RWPE2 (cell line): ENCODE data around the gene FUT1.

Experiments used
- ATAC-seq: fragments of 200-7000 bp; cut with Tn5 transposase; 3 replicates; pipeline ENCODE4 v1.9.1; 2021; ENCODE audit warnings: low read depth
- DNase-seq: peaks from one replicate; pipeline ENCODE4 v3.0.0-alpha.2; 2020; ENCODE audit warnings: low spot score
- H3K27ac ChIP-seq: fragments of 450-650 bp; 2 replicates; pipeline ENCODE4 v1.5.1; 2017; ENCODE audit warnings: mild to moderate bottlenecking; ENCODE audit not compliant: poor library complexity, severe bottlenecking
- H3K27me3 ChIP-seq: fragments of 250-450 bp; sonication (Bioruptor Pico); 2 replicates; pipeline ENCODE4 v1.5.1; 2021; ENCODE audit warnings: mild to moderate bottlenecking, moderate library complexity; ENCODE audit not compliant: insufficient read depth, poor library complexity, severe bottlenecking
- H3K36me3 ChIP-seq: fragments of 250-450 bp; sonication (Bioruptor Pico); 2 replicates; pipeline ENCODE4 v1.5.1; 2020; ENCODE audit warnings: low read depth, mild to moderate bottlenecking, moderate library complexity
- H3K4me1 ChIP-seq: fragments of 250-450 bp; sonication (Bioruptor Pico); 2 replicates; pipeline ENCODE4 v1.5.1; 2021; ENCODE audit warnings: mild to moderate bottlenecking, moderate library complexity; ENCODE audit not compliant: insufficient read depth, poor library complexity, severe bottlenecking
- H3K4me3 ChIP-seq: fragments of 250-450 bp; sonication (Bioruptor Pico); 2 replicates; pipeline ENCODE4 v1.5.1; 2021; ENCODE audit warnings: mild to moderate bottlenecking, moderate library complexity; ENCODE audit not compliant: severe bottlenecking
- H3K9me3 ChIP-seq: fragments of 250-450 bp; sonication (Bioruptor Pico); 2 replicates; pipeline ENCODE4 v1.5.1; 2021; ENCODE audit warnings: mild to moderate bottlenecking, moderate library complexity; ENCODE audit not compliant: severe bottlenecking
- TF ChIP-seq, protein P1 (sequence below): fragments of 450-650 bp; IDR thresholded peaks from one replicate; pipeline ENCODE4 v1.5.1; 2017; ENCODE audit warnings: mild to moderate bottlenecking, moderate library complexity; ENCODE audit not compliant: poor library complexity, severe bottlenecking

Gene FUT1

DNA sequence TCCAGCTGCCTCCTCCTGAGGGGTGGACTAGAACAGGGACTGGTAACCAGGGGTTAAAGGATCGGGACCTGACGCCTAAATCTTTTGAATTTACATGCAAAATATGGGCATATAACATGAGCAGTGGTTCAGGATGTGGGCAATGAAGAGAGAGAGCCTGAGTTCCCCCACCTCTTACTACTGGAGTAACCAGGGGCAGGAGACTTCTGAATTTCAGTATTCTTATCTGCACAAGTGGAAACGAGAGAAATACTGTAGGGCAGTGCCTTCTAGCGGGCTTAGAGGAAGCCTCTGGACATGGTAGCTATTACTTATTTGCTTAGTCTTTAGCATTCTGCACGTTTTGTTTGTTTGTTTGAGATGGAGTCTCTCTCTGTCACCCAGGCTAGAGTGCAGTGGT is 32.1 kb upstream of the FUT1 start:
- DNase-seq (no peak), ATAC-seq (no peak)
- H3K27ac ChIP-seq, result no peak overlapping the region
- no peaks in the 10 kb centered on the region for H3K36me3 ChIP-seq
- TF ChIP-seq, protein P1, sequence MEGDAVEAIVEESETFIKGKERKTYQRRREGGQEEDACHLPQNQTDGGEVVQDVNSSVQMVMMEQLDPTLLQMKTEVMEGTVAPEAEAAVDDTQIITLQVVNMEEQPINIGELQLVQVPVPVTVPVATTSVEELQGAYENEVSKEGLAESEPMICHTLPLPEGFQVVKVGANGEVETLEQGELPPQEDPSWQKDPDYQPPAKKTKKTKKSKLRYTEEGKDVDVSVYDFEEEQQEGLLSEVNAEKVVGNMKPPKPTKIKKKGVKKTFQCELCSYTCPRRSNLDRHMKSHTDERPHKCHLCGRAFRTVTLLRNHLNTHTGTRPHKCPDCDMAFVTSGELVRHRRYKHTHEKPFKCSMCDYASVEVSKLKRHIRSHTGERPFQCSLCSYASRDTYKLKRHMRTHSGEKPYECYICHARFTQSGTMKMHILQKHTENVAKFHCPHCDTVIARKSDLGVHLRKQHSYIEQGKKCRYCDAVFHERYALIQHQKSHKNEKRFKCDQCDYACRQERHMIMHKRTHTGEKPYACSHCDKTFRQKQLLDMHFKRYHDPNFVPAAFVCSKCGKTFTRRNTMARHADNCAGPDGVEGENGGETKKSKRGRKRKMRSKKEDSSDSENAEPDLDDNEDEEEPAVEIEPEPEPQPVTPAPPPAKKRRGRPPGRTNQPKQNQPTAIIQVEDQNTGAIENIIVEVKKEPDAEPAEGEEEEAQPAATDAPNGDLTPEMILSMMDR, result no peak
- peaks cover 12% of the 10 kb centered on the region for H3K4me1 ChIP-seq
- H3K9me3 ChIP-seq, result no peaks in the 10 kb centered on the region
- no peaks in the 10 kb centered on the region for H3K27me3 ChIP-seq
- no peak overlapping the region for H3K4me3 ChIP-seq

- H3K27ac ChIP-seq, result no peak overlapping the region
- peak; percentile 20; the same call in 1 of the 3 replicates for ATAC-seq
- TF ChIP-seq, protein P1, result no peak
- no peak for DNase-seq
- no peak overlapping the region for H3K4me3 ChIP-seq
- no peaks in the 10 kb centered on the region for H3K36me3 ChIP-seq
- no peaks in the 10 kb centered on the region for H3K9me3 ChIP-seq
- H3K27me3 ChIP-seq, result no peaks in the 10 kb centered on the region
- peaks cover 5% of the 10 kb centered on the region for H3K4me1 ChIP-seq
These were observed 28.4 kb upstream of the FUT1 start for GRCh38 chr19:48780631-48781391.

DNA sequence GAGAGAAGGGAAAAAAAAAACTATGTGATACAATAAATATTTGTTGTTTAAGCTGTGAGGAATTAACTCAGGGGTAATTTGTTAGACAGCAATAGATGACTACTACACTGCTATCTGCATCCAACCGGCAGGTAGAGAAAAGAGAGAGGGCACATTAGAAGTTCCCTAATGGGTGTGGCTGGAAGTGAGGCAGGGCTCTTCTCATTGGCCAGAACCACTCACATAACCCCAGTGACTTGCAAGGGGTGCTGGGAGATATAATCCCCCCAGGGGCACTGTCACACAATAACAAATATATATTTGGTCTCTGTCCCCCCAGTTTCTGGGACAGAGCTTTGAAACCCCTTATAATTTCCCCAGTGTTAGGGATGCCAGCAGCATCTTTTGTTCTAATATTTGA is 27.2 kb upstream of the FUT1 start:
- ATAC-seq (no peak), DNase-seq (no peak)

DNA sequence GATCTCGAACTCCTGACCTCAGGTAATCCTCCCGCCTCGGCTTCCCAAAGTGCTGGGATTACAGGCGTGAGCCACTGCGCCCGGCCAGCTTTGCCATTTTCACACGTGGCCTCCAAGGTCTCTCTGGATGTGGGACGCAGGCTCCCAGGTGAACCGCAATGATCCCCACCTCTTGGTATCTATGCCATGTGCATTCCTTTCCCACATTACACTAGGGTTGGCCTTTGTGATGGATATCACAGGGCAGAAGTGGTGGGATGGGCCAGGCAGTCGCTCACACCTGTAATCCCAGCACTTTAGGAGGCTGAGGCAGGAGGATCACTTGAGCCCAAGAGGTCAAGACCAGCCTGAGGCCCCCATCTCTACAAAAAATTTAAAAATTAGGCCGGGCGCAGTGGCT is 25.3 kb upstream of the FUT1 start:
- Histone ChIP-seq H3K9me3 (no peaks in the 10 kb centered on the region), H3K27me3 (no peaks in the 10 kb centered on the region), H3K27ac (no peak overlapping the region), H3K4me1 (peaks cover 5% of the 10 kb centered on the region), H3K36me3 (no peaks in the 10 kb centered on the region), H3K4me3 (no peak overlapping the region)
- TF ChIP-seq, protein P1, result no peak
- DNase-seq (no peak), ATAC-seq (no peak)

More for the DNA sequence above, 27.2 kb upstream of the FUT1 start:
- Histone ChIP-seq H3K27ac (no peak overlapping the region), H3K4me3 (no peak overlapping the region), H3K27me3 (no peaks in the 10 kb centered on the region), H3K9me3 (no peaks in the 10 kb centered on the region), H3K4me1 (peaks cover 5% of the 10 kb centered on the region), H3K36me3 (no peaks in the 10 kb centered on the region)
- TF ChIP-seq, protein P1, result no peak

DNA sequence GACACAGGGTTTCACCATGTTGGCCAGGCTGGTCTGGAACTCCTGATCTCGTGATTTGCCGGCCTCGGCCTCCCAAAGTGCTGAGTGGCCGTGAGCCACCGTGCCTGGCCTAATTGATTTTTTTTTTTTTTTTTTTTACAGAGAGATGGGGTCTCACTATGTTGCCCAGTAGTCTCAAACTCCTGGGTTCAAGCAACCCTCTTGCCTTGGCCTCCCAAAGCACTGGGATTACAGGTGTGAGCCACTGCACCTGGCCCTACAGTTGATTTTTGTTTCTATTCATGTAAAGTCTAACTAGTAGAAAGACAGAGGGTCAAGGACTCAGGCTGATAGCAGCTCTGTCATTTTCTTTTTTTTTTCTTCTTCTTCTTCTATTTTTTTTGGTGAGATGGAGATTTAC is 24.7 kb upstream of the FUT1 start:
- TF ChIP-seq, protein P1, result no peak
- H3K4me1 ChIP-seq, result peaks cover 5% of the 10 kb centered on the region
- no peak for ATAC-seq
- no peaks in the 10 kb centered on the region for H3K9me3 ChIP-seq
- H3K27ac ChIP-seq, result no peak overlapping the region
- H3K27me3 ChIP-seq, result no peaks in the 10 kb centered on the region
- no peaks in the 10 kb centered on the region for H3K36me3 ChIP-seq
- DNase-seq, result no peak
- H3K4me3 ChIP-seq, result no peak overlapping the region
